Pancreas (tissue), 10 donors: ENCODE data around the gene SESTD1. TPM values are rescaled to one million over a fixed set of nuclear protein-coding genes. Genes with fewer than 3 reads are reported as not detected.
"Not testable (repeated sequence)": the region's sequence is repeated elsewhere in the genome, so short reads cannot be mapped to it uniquely, and the experiment has no call there.

Experiments used
- ATAC-seq, 4 donors: fragments of 200-7000 bp; cut with Tn5 transposase; one replicate each; pipeline versions ENCODE4 v1.8.0 to v1.9.1; 2020; ENCODE audit warnings: mild to moderate bottlenecking in 4 of 4, moderate library complexity in 4 of 4
- DNase-seq, 6 donors: peaks; one replicate each; pipeline ENCODE4 v3.0.0-alpha.2; 2020
- FAIRE-seq: peaks from 2 replicates; lab custom pipeline; 2012; peaks lifted over from hg19 to GRCh38; lab: Jason Lieb, UNC
- H3K27ac ChIP-seq, 4 donors: fragments of 200-600 bp; sonication (generic); 1 replicate in 3 of 4; 2 replicates in 1 of 4; pipeline versions ENCODE4 v1.5.0 to v1.8.0; 2020
- H3K27me3 ChIP-seq, 4 donors: fragments of 200-600 bp; one replicate each; pipeline ENCODE4 v1.8.0; 2021
- H3K36me3 ChIP-seq, 3 donors: fragments of 200-600 bp; sonication (generic) in 1 of 3; one replicate each; pipeline versions ENCODE4 v1.5.0 to v1.8.0; 2020 to 2021
- H3K4me1 ChIP-seq, 3 donors: fragments of 200-600 bp; one replicate each; pipeline ENCODE4 v1.8.0; 2021
- H3K4me3 ChIP-seq, 4 donors: fragments of 200-600 bp; sonication (generic) in 2 of 4; one replicate each; pipeline versions ENCODE4 v1.5.0 to v1.8.0; 2020 to 2021
- H3K9me3 ChIP-seq, 4 donors: fragments of 200-600 bp; one replicate each; pipeline ENCODE4 v1.8.0; 2021
- CTCF ChIP-seq, 4 donors: fragments of 200-600 bp; sonication (generic) in 3 of 4; IDR thresholded peaks; one replicate each; pipeline versions ENCODE4 v1.5.0 to v1.8.0; 2021; ENCODE audit warnings: antibody characterized with exemption in 4 of 4
- WGBS, 2 donors: extraction: QIAGEN DNeasy Blood & Tissue Kit; methylation state at CpG; one replicate each; pipeline ENCODE4 v1.1.7; 2013; 5-methylcytosine and 5-hydroxymethylcytosine counted together
- intact Hi-C, 3 donors: fragments of 100-400 bp; cut with DNase I; formaldehyde crosslinking; loops; one replicate each; pipeline versions ENCODE4 v1.11.1 to v1.14.2; 2022
- polyA plus RNA-seq, 2 donors: library from polyadenylated mRNA; stranded (reverse); fragments of 200-250 nt; gene quantifications; one replicate each; pipeline ENCODE4 v1.2.3, GENCODE V29; 2013
- total RNA-seq, 6 donors: library from RNA; stranded (reverse); fragmentation: NEBNext Ultra II Directional in 4 of 6; extraction: Animal tissue kit (Norgen Biotek cat#: 25700) in 4 of 6; gene quantifications; one replicate each; pipeline versions ENCODE4 v1.2.1 to v1.2.4, GENCODE V29; 2021 to 2023
- donor health status: healthy with polysubstance abuse.
- donor health status: DM: no; HTN: no; CAD: no; lungs with moderate emphysema.
- donor health status: DM: no; HTN: no; CAD: no.
- donor health status: control.
- donor health status: control.
- donor health status: Bipolar disorder and iron deficiency.
- donor health status: DM: yes; HTN: yes; CAD: no.
- donor health status: DM: no; HTN: no; CAD: no.
- donor health status: DM: no; HTN: no; CAD: no.
- donor health status: DM: yes; HTN: yes; CAD: no.

SESTD1 gene
- total and polyA plus RNA-seq, 8 donors = 4.0 to 37.0 (median 14.2) TPM

- Histone ChIP-seq H3K27me3 (no peaks in the 10 kb centered on the region), H3K9me3 (no peaks in the 10 kb centered on the region), H3K36me3 (no peaks in the 10 kb centered on the region), H3K4me3 (no peak overlapping the region), H3K4me1 (no peaks in the 10 kb centered on the region), H3K27ac (no peak overlapping the region)
- DNase-seq (no peak), FAIRE-seq (no peak), ATAC-seq (no peak)
- intact Hi-C loops = no loop called here
- WGBS, 2 donors = 79 to 84% methylated on average over 5 of the region's 5 CpGs
- TF ChIP-seq CTCF (IDR thresholded peaks at IDR 0.05) = no peak
Observed at GRCh38 chr2:179057737-179058136, 206.9 kb downstream of the SESTD1 start.

- H3K27ac ChIP-seq, ATAC-seq, H3K9me3 ChIP-seq, H3K27me3 ChIP-seq, H3K4me3 ChIP-seq, H3K36me3 ChIP-seq, DNase-seq, FAIRE-seq, intact Hi-C loops: not testable (repeated sequence)
- 82 to 85% methylated on average over 3 of the region's 3 CpGs for WGBS, 2 donors
- peaks cover 0 to 11% (median 4%) of the 10 kb centered on the region in 3 donors for H3K4me1 ChIP-seq
Observed at GRCh38 chr2:179053568-179053967, 211.1 kb downstream of the SESTD1 start.

Other genes with a start within 250 kb of the SESTD1 start
- gene CCDC141, start 214.7 kb downstream of the SESTD1 start, total RNA-seq = 10 to 100 TPM in 1 of 6 donors, 1 to 10 TPM in 5; 3.9 to 11.3 (median 6.4) TPM
- gene CCDC141, start 214.7 kb downstream of the SESTD1 start, polyA plus RNA-seq = 1 to 10 TPM in 1 of 2 donors, under 1 TPM in 1; 0.66 to 2.4 TPM